ENCODE data around the gene HOXD10.
A peak's percentile ranks its signal among the peaks of the same experiment; 100 is the strongest.

The HOXD10 gene

DNA sequence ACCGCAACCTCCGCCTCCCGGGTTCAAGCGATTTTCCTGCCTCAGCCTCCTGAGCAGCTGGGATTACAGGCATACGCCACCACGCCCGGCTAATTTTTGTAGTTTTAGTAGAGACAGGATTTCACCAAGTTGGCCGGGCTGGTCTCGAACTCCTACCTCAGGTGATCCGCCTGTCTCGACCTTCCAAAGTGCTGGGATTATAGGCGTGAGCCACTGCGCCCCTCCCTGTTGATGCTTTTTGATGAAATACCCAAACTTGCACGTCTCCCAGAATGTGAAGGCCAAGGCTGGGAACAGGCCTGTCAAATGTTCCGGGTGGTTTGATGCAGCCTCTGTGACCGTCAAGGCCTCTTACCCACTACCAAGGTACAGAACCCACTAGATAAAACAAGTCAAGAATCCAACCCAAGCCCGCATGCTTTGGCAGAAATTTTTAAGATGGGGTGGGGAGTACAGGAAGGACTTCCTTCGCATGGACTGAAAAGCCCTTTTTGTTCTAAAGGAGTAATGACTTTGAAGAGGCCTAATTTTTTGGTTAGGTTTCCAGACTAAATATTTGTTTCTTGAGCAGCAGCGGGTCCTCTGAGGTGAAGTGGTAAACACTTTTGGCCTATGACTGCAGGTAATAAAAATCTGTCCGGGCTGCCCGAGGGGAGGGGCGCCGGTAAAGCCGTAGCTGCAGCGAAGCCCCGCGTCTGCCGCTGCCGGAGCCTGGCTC is 29.1 kb upstream of the HOXD10 start:
- DNase-seq (ENCODE audit: low read depth, low spot score): no peak
- TF ChIP-seq, protein P1, sequence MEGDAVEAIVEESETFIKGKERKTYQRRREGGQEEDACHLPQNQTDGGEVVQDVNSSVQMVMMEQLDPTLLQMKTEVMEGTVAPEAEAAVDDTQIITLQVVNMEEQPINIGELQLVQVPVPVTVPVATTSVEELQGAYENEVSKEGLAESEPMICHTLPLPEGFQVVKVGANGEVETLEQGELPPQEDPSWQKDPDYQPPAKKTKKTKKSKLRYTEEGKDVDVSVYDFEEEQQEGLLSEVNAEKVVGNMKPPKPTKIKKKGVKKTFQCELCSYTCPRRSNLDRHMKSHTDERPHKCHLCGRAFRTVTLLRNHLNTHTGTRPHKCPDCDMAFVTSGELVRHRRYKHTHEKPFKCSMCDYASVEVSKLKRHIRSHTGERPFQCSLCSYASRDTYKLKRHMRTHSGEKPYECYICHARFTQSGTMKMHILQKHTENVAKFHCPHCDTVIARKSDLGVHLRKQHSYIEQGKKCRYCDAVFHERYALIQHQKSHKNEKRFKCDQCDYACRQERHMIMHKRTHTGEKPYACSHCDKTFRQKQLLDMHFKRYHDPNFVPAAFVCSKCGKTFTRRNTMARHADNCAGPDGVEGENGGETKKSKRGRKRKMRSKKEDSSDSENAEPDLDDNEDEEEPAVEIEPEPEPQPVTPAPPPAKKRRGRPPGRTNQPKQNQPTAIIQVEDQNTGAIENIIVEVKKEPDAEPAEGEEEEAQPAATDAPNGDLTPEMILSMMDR (IDR thresholded peaks at IDR 0.05; ENCODE audit: low read depth, low read length): no peak
- H3K4me3 ChIP-seq (ENCODE audit: low read depth, low read length): no peak overlapping the region
- in situ Hi-C loops (cut with HindIII; ENCODE audit: low sequenced_read_pairs): no loop called here

DNA sequence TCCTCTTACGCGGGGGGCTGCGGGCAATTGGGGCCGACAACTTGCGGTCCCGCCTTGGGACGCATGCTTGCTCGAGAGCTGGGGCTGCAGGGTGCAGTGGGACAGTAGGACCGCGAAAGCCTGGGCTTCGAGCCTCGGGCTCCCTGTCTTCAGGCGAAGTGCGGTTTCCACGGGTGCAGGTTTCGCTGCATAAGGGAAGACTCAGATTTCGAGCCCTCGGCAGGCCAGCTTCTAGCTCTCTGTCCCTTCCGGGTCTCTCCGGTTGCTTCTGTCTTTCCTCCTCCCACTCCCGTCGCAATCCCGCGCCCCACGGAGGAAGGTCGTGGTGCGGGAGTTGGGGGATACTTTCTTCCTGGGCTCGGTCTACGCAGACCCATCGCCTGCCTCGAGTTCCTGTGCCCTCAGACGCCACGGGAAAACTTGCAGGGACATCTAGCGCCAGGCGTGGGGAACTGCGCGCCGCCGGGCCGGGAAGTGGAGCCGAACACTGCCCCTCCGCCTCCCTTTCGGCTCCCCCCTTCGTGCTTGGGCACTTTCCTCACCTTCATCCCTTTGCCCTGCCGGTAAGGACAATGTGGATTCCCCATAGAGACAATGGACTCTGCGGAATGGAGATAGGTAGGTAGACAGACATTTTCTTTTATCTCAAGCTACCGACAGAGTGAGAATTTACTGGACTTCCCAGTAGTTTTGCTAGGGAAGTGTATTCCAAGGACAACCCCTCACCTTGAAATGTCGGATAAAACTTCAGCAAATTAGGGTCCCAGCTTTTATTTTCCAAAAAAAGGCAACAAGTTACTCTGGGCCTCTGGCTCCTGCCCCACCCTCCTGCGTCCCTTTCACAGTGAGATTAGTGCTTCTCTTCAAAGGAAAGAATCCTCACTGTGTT is 28.3 kb upstream of the HOXD10 start:
- TF ChIP-seq, protein P1 (IDR thresholded peaks at IDR 0.05; ENCODE audit: low read depth, low read length): peak; percentile 85
- H3K4me3 ChIP-seq (ENCODE audit: low read depth, low read length): peak overlapping the region; percentile 4
- in situ Hi-C loops (cut with HindIII; ENCODE audit: low sequenced_read_pairs): no loop called here
- DNase-seq (ENCODE audit: low read depth, low spot score): peak; percentile 35

DNA sequence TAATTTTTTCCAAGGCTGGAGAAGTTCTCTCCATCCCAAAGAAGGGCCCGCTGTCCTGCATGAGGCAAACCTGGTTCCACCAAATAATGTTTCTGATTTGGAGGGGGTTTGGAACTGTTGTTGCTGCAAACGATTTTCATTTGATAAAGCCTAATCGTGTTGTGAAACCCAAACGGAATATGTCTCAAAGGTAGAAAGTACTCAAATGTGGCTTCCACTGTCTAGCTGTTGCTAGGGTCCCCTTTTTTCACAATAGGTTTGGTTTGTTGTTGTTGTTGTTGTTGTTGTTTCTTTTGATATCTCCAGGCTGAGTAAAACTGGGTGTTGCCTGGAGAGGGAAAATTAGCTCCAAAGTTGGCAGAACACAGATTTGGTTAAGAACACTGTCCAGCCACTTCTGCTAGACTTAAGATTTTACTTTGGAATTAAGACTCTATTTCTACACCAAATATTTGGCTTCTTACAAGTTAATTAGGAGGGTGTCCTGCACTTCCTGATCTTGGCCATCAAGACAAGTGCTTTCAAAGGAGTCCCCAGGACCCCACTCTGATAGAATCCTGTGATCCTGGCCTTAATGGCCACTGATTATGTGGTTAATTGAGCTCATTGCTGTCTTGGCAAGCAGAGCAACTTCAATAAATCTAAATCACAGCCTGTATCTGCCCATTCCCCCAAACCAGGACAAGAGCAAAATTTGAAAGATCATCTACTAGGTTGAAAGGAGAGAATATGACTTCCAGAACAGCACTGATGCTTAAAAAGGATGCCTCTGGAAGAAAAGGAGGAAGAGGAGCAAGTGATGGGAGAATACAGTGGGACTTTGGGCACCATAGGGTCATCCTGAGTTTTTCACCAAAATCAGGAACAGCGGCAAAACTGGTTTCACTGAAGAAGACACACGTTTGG is 27.4 kb upstream of the HOXD10 start:
- no peak overlapping the region for H3K4me3 ChIP-seq (ENCODE audit: low read depth, low read length)
- TF ChIP-seq, protein P1 (IDR thresholded peaks at IDR 0.05; ENCODE audit: low read depth, low read length): no peak
- DNase-seq (ENCODE audit: low read depth, low spot score): no peak
- in situ Hi-C loops (cut with HindIII; ENCODE audit: low sequenced_read_pairs): no loop called here

DNA sequence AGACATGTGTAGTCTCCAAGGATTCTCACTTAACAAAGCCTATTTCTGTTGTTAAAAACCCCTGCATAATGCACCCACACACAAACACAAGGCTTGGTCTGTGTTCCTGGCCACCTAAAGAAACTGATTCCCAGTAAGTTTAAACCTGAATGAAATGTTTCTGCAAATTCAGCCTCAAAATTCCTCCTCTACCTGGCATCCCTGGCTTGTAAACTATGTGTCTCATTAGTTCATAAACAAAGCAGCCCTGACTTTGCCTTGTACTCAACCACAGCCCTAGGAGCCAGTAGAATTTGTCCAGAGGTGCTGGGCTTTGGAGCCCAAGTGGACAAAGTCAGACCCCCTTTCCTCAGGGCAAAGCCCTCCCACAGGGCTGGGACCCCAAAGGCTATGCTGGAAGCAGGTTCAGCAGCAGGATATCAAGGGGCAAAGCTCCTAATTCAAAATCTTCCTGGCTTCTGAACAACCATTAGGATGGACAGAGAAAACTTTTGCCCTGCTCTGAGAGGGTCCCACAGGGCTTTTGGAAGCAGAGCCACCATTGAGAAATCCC is 26.7 kb upstream of the HOXD10 start:
- no peak overlapping the region for H3K4me3 ChIP-seq (ENCODE audit: low read depth, low read length)
- in situ Hi-C loops (cut with HindIII; ENCODE audit: low sequenced_read_pairs): no loop called here
- TF ChIP-seq, protein P1 (IDR thresholded peaks at IDR 0.05; ENCODE audit: low read depth, low read length): no peak
- no peak for DNase-seq (ENCODE audit: low read depth, low spot score)

DNA sequence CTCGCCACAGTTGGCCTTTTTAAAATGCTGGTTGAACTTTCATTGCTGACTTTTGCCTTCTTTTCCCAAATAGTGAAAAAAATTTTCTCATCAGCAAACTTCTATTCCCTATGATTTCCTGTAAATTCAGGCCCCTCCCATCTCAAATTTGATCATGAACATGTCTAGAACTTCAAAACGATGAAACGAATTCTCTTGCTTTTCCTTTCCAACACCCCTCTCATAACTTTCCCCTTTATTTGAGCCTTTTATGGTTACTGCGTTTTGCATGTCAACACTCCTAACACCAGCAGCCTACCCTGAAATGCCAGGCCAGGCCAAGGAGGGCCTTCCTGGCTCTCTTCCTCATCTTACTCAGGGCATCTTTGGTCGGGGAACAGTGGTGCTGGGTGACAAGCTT is 25.7 kb upstream of the HOXD10 start:
- in situ Hi-C loops (cut with HindIII; ENCODE audit: low sequenced_read_pairs): no loop called here

More for the DNA sequence above, 25.7 kb upstream of the HOXD10 start:
- TF ChIP-seq, protein P1 (IDR thresholded peaks at IDR 0.05; ENCODE audit: low read depth, low read length): no peak
- no peak for DNase-seq (ENCODE audit: low read depth, low spot score)
- H3K4me3 ChIP-seq (ENCODE audit: low read depth, low read length): no peak overlapping the region
